Thyroid gland (tissue), 4 donors: ENCODE results near the gene ZBED2. TPM values are rescaled to one million over a fixed set of nuclear protein-coding genes. Genes with fewer than 3 reads are reported as not detected.

Source experiments
- DNase-seq, 2 donors: peaks; one replicate each; pipeline ENCODE4 v3.0.0-alpha.2; 2019
- H3K27ac ChIP-seq, 3 donors: fragments of 200-600 bp; sonication (generic); 1 replicate in 2 of 3; 2 replicates in 1 of 3; pipeline ENCODE4 v1.5.1; 2016 to 2019; ENCODE audit warnings: mild to moderate bottlenecking in 1 of 3, moderate library complexity in 1 of 3
- H3K27me3 ChIP-seq: fragments of 200-600 bp; sonication (generic); one replicate; pipeline ENCODE4 v1.5.1; 2019
- H3K36me3 ChIP-seq, 2 donors: fragments of 200-600 bp; sonication (generic); one replicate each; pipeline ENCODE4 v1.5.1; 2016 to 2019
- H3K4me1 ChIP-seq, 2 donors: fragments of 200-600 bp; sonication (generic); one replicate each; pipeline ENCODE4 v1.5.1; 2017 to 2019
- H3K4me3 ChIP-seq, 3 donors: fragments of 200-600 bp; sonication (generic); replicated peaks in 1 of 3; 1 replicate in 2 of 3; 2 replicates in 1 of 3; pipeline ENCODE4 v1.5.1; 2016; ENCODE audit warnings: mild to moderate bottlenecking in 1 of 3
- H3K9me3 ChIP-seq: fragments of 200-600 bp; sonication (generic); one replicate; pipeline ENCODE4 v1.5.1; 2017
- POLR2A ChIP-seq, 2 donors: fragments of 450-650 bp; IDR thresholded peaks; one replicate each; pipeline ENCODE4 v1.6.1; 2017; ENCODE audit warnings: antibody characterized with exemption in 2 of 2, mild to moderate bottlenecking in 2 of 2, moderate library complexity in 1 of 2
- WGBS, 2 donors: methylation state at CpG; one replicate each; pipeline ENCODE4 v1.1.5; 2017; 5-methylcytosine and 5-hydroxymethylcytosine counted together
- intact Hi-C: fragments of 100-400 bp; cut with DNase I; formaldehyde crosslinking; loops from one replicate; pipeline ENCODE4 v1.15.1; 2023
- total RNA-seq, 4 donors: library from RNA; depleted of rRNA; stranded (reverse); fragments of >200 nt; gene quantifications; one replicate each; pipeline ENCODE4 v1.2.3, GENCODE V29; 2016
- TF ChIP-seq, protein P1 (sequence below), 6 experiments: fragments of 200-600 bp in 3 of 6; fragments of 450-650 bp in 3 of 6; sonication (generic) in 3 of 6; IDR thresholded peaks; one replicate each; pipeline ENCODE4 v1.5.1; 2016 to 2019; ENCODE audit warnings: antibody characterized with exemption in 6 of 6, mild to moderate bottlenecking in 2 of 6, inconsistent platforms in 1 of 6, moderate library complexity in 1 of 6

ZBED2 gene
- total RNA-seq, 4 donors from 2014 or later, result 31.1 to 163 (median 88.9) TPM

DNA sequence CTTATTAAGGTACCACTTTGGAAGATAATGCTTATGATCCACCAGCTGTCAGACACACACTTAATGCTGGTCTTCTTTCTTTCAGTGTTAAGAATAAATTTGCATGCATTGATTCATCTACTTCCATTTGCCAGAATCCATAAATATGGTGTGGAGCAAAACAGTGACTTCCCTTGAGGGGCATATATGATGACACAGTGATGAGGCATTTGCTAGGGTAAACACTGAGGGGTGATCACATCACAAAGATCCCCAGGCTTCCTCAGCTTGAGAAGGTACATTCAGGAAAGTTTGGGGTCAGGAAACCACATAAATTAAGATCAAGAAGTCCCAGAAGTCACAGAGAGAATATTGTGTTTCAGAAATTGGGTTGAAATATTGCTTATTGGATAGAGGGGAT is 9.9 kb upstream of the ZBED2 start:
- no peak for DNase-seq
- Histone ChIP-seq H3K4me1 (peaks cover 0 to 22% of the 10 kb centered on the region in 2 donors), H3K27me3 (no peaks in the 10 kb centered on the region), H3K27ac (no peak overlapping the region), H3K9me3 (no peaks in the 10 kb centered on the region), H3K36me3 (no peaks in the 10 kb centered on the region), H3K4me3 (no peak overlapping the region)
- no peak for TF ChIP-seq POLR2A (IDR thresholded peaks at IDR 0.05)
- TF ChIP-seq, protein P1, sequence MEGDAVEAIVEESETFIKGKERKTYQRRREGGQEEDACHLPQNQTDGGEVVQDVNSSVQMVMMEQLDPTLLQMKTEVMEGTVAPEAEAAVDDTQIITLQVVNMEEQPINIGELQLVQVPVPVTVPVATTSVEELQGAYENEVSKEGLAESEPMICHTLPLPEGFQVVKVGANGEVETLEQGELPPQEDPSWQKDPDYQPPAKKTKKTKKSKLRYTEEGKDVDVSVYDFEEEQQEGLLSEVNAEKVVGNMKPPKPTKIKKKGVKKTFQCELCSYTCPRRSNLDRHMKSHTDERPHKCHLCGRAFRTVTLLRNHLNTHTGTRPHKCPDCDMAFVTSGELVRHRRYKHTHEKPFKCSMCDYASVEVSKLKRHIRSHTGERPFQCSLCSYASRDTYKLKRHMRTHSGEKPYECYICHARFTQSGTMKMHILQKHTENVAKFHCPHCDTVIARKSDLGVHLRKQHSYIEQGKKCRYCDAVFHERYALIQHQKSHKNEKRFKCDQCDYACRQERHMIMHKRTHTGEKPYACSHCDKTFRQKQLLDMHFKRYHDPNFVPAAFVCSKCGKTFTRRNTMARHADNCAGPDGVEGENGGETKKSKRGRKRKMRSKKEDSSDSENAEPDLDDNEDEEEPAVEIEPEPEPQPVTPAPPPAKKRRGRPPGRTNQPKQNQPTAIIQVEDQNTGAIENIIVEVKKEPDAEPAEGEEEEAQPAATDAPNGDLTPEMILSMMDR (IDR thresholded peaks at IDR 0.05), result no peak
- intact Hi-C loops, result no loop called here

DNA sequence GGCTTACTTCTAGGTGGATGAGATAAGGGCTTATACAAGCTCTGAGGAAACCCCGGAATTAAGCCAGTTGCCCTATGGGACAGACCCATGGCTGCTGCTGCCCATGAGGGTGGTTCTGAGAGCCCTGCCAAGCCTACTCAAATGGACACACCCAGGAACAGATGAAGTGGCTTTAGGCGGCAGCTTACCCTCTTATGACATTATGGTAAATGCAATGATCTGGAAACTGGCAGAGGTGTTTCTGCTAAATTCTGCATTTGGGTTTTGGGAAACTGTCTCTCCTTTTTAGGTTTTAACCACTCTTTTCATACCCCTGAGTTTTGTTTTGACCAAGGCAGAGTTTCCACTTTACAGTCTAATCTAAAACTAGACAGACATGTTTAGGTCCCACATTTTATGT is 9.0 kb upstream of the ZBED2 start:
- TF ChIP-seq POLR2A (IDR thresholded peaks at IDR 0.05), result no peak
- TF ChIP-seq, protein P1 (IDR thresholded peaks at IDR 0.05), result no peak
- 24 to 39% methylated on average over 2 of the region's 2 CpGs for WGBS, 2 donors
- intact Hi-C loops, result no loop called here
- Histone ChIP-seq H3K9me3 (no peaks in the 10 kb centered on the region), H3K27me3 (no peaks in the 10 kb centered on the region), H3K36me3 (no peaks in the 10 kb centered on the region), H3K4me1 (peaks cover 0 to 22% of the 10 kb centered on the region in 2 donors), H3K4me3 (no peak overlapping the region), H3K27ac (peak overlapping the region in 1 of 3 donors; percentile 27)
- peak; percentile 40 to 51 for DNase-seq

DNA sequence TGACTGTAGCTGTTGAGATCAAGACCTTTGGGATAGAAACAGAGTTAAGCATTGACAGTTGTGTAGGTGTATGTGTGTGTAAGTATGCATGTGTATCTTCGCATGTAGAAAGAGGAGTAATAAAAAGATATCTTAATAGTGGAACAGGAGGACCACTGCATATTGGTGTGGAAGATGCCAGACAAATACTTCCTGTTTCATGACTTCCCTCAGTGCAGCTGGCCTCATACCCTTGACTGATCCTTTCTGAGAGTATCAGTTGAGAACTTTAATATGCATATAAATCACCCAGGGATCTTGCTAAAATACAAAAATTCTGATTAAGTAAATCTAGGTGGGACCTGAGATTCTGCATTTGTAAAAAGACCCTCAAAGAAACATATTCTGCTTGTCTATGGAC is 8.5 kb upstream of the ZBED2 start:
- no peak for DNase-seq
- Histone ChIP-seq H3K4me3 (no peak overlapping the region), H3K27ac (peak overlapping the region in 1 of 3 donors; percentile 27), H3K36me3 (no peaks in the 10 kb centered on the region), H3K27me3 (no peaks in the 10 kb centered on the region), H3K9me3 (no peaks in the 10 kb centered on the region), H3K4me1 (peaks cover under 1 to 25% of the 10 kb centered on the region in 2 donors)
- TF ChIP-seq, protein P1 (IDR thresholded peaks at IDR 0.05), result no peak
- TF ChIP-seq POLR2A (IDR thresholded peaks at IDR 0.05), result no peak
- WGBS, 2 donors, result 91 to 95% methylated on average over 1 of the region's 1 CpG
- intact Hi-C loops, result no loop called here

DNA sequence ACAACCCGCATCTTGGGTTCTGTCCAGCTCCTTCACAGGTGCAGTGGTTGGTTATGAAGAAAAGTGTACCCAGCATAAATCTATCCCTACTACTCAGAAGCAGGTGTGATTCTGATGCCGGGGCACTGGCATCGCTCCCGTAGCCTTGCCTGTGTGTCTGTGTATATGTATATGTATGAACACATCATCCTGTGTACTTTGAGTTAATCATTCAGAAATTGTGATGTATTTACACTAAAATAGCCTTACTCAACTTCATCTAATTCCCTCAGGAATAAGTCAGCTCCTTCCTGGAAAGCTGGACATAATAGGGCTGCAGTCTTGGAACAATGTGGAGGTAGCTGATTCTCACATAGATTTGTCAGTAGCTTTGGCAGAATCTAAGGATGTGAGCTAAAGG is 6.7 kb upstream of the ZBED2 start:
- H3K4me3 ChIP-seq, result no peak overlapping the region
- no peaks in the 10 kb centered on the region for H3K9me3 ChIP-seq
- no peaks in the 10 kb centered on the region for H3K36me3 ChIP-seq
- H3K27me3 ChIP-seq, result no peaks in the 10 kb centered on the region
- no peak for DNase-seq
- peaks cover 10 to 41% of the 10 kb centered on the region in 2 donors for H3K4me1 ChIP-seq
- 91 to 96% methylated on average over 4 of the region's 4 CpGs for WGBS, 2 donors
- TF ChIP-seq POLR2A (IDR thresholded peaks at IDR 0.05), result no peak
- TF ChIP-seq, protein P1 (IDR thresholded peaks at IDR 0.05), result no peak
- H3K27ac ChIP-seq, result no peak overlapping the region
- intact Hi-C loops, result no loop called here

DNA sequence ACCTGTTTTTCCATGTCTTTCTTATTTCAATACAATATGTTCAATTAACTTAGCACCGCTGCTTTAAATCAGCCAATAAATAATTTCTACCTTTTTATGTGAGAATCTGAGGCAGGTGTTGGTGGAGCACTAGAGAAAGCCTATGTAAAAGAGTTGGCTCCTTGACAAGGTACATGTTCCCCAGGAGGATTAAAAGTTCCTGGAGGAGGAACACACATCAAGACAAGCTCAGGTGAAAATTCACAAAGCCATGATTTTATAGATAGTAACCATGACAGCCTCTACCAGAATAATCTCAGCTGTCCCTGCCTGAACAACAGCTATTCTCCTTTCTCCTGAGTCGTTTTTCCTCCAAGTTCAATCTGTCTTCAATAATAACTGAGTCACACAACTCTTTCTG is 3.4 kb upstream of the ZBED2 start:
- TF ChIP-seq, protein P1 (IDR thresholded peaks at IDR 0.05), result no peak
- TF ChIP-seq POLR2A (IDR thresholded peaks at IDR 0.05), result no peak
- no peak overlapping the region for H3K4me3 ChIP-seq
- 79 to 86% methylated on average over 2 of the region's 2 CpGs for WGBS, 2 donors
- peaks cover 21 to 38% of the 10 kb centered on the region in 2 donors for H3K4me1 ChIP-seq
- DNase-seq, result no peak
- no peaks in the 10 kb centered on the region for H3K27me3 ChIP-seq
- H3K9me3 ChIP-seq, result no peaks in the 10 kb centered on the region
- intact Hi-C loops, result no loop called here
- H3K36me3 ChIP-seq, result no peaks in the 10 kb centered on the region
- peak overlapping the region in 1 of 3 donors; percentile 11 for H3K27ac ChIP-seq
